GM21717 (cell line): ENCODE results near the gene ACACA.

Experiments used
- ATAC-seq: cut with Tn5 transposase; IDR thresholded peaks from one replicate; pipeline ENCODE4 v1.9.1; 2021; ENCODE audit warnings: mild to moderate bottlenecking, moderate library complexity; ENCODE audit not compliant: unreplicated experiment

Gene ACACA

GRCh38 chr17:37109731-37110710 lies 296.6 kb downstream of the ACACA start:
- ATAC-seq, result no peak

GRCh38 chr17:37109106-37109505 lies 297.5 kb downstream of the ACACA start:
- no peak for ATAC-seq

GRCh38 chr17:37107406-37108083 lies 299.1 kb downstream of the ACACA start:
- ATAC-seq, result no peak

GRCh38 chr17:37106049-37106448 lies 300.6 kb downstream of the ACACA start:
- no peak for ATAC-seq

- no peak for ATAC-seq
Measured at GRCh38 chr17:37103231-37103630, 303.4 kb downstream of the ACACA start.

GRCh38 chr17:37101306-37101705 lies 305.3 kb downstream of the ACACA start:
- ATAC-seq, result no peak

GRCh38 chr17:37100231-37100630 lies 306.4 kb downstream of the ACACA start:
- no peak for ATAC-seq

GRCh38 chr17:37098910-37099664 lies 307.5 kb downstream of the ACACA start:
- ATAC-seq, result no peak

- ATAC-seq, result no peak
Measured at GRCh38 chr17:37098152-37098551, 308.5 kb downstream of the ACACA start.

GRCh38 chr17:37097154-37097553 lies 309.5 kb downstream of the ACACA start:
- ATAC-seq, result no peak

GRCh38 chr17:37096071-37096470 lies 310.6 kb downstream of the ACACA start:
- no peak for ATAC-seq

- no peak for ATAC-seq
Measured at GRCh38 chr17:37094391-37094790, 312.2 kb downstream of the ACACA start.

- ATAC-seq, result no peak
Measured at GRCh38 chr17:37092701-37093100, 313.9 kb downstream of the ACACA start.

- ATAC-seq, result no peak
Measured at GRCh38 chr17:37092071-37092470, 314.6 kb downstream of the ACACA start.

- ATAC-seq, result no peak
Measured at GRCh38 chr17:37090941-37091340, 315.7 kb downstream of the ACACA start.

- no peak for ATAC-seq
Measured at GRCh38 chr17:37089956-37090355, 316.7 kb downstream of the ACACA start.

- ATAC-seq, result no peak
Measured at GRCh38 chr17:37088913-37089312, 317.7 kb downstream of the ACACA start.

GRCh38 chr17:37088459-37088858 lies 318.2 kb downstream of the ACACA start:
- ATAC-seq, result no peak

- no peak for ATAC-seq
Measured at GRCh38 chr17:37087683-37088082, 319.0 kb downstream of the ACACA start.

GRCh38 chr17:37086948-37087347 lies 319.7 kb downstream of the ACACA start:
- no peak for ATAC-seq

- no peak for ATAC-seq
Measured at GRCh38 chr17:37086334-37086733, 320.3 kb downstream of the ACACA start.
